ENCODE data around the gene NACA2.
"Not testable (repeated sequence)": the region's sequence is repeated elsewhere in the genome, so short reads cannot be mapped to it uniquely, and the experiment has no call there.

The NACA2 gene

GRCh38 chr17:61581611-61582349 is 9.2 kb downstream of the NACA2 start:
- no peaks in the 10 kb centered on the region for H3K36me3 ChIP-seq (ENCODE audit: control insufficient read depth, insufficient read depth, low read length)
- WGBS, 2 experiments, result 73 to 91% methylated on average over 2 to 3 of the region's 3 CpGs
- no peak overlapping the region for H3K4me3 ChIP-seq (ENCODE audit: insufficient read depth, low read depth, low read length)
- H3K27me3 ChIP-seq (ENCODE audit: control insufficient read depth, insufficient read depth, low read length, poor library complexity, severe bottlenecking), result no peaks in the 10 kb centered on the region
- no peak overlapping the region for H3K27ac ChIP-seq (ENCODE audit: insufficient read depth, low read depth, low read length, poor library complexity, severe bottlenecking)
- no peaks in the 10 kb centered on the region for H3K9me3 ChIP-seq (ENCODE audit: control insufficient read depth, low read length)
- H3K4me1 ChIP-seq (ENCODE audit: control insufficient read depth, insufficient read depth, low read length), result no peaks in the 10 kb centered on the region

- WGBS, 2 experiments, result 100% methylated on average over 1 to 2 of the region's 2 CpGs
- Histone ChIP-seq H3K9me3 (ENCODE audit: control insufficient read depth, low read length) (no peaks in the 10 kb centered on the region), H3K36me3 (ENCODE audit: control insufficient read depth, insufficient read depth, low read length) (no peaks in the 10 kb centered on the region), H3K4me1 (ENCODE audit: control insufficient read depth, insufficient read depth, low read length) (no peaks in the 10 kb centered on the region), H3K4me3 (ENCODE audit: insufficient read depth, low read depth, low read length) (no peak overlapping the region), H3K27ac (ENCODE audit: insufficient read depth, low read depth, low read length, poor library complexity, severe bottlenecking) (no peak overlapping the region), H3K27me3 (ENCODE audit: control insufficient read depth, insufficient read depth, low read length, poor library complexity, severe bottlenecking) (no peaks in the 10 kb centered on the region)
Observed at GRCh38 chr17:61580502-61580901, 10.5 kb downstream of the NACA2 start.

- Histone ChIP-seq H3K4me3 (ENCODE audit: insufficient read depth, low read depth, low read length) (no peak overlapping the region), H3K4me1 (ENCODE audit: control insufficient read depth, insufficient read depth, low read length) (no peaks in the 10 kb centered on the region), H3K27ac (ENCODE audit: insufficient read depth, low read depth, low read length, poor library complexity, severe bottlenecking) (no peak overlapping the region), H3K9me3 (ENCODE audit: control insufficient read depth, low read length) (no peaks in the 10 kb centered on the region), H3K27me3 (ENCODE audit: control insufficient read depth, insufficient read depth, low read length, poor library complexity, severe bottlenecking) (no peaks in the 10 kb centered on the region), H3K36me3 (ENCODE audit: control insufficient read depth, insufficient read depth, low read length) (no peaks in the 10 kb centered on the region)
- WGBS, 2 experiments, result 83 to 86% methylated on average over 9 of the region's 9 CpGs
Observed at GRCh38 chr17:61579961-61580360, 11.1 kb downstream of the NACA2 start.

- Histone ChIP-seq H3K36me3 (ENCODE audit: control insufficient read depth, insufficient read depth, low read length) (no peaks in the 10 kb centered on the region), H3K4me3 (ENCODE audit: insufficient read depth, low read depth, low read length) (no peak overlapping the region), H3K4me1 (ENCODE audit: control insufficient read depth, insufficient read depth, low read length) (no peaks in the 10 kb centered on the region), H3K9me3 (ENCODE audit: control insufficient read depth, low read length) (no peaks in the 10 kb centered on the region), H3K27ac (ENCODE audit: insufficient read depth, low read depth, low read length, poor library complexity, severe bottlenecking) (no peak overlapping the region), H3K27me3 (ENCODE audit: control insufficient read depth, insufficient read depth, low read length, poor library complexity, severe bottlenecking) (no peaks in the 10 kb centered on the region)
- WGBS, 2 experiments, result 88 to 94% methylated on average over 3 of the region's 3 CpGs
Observed at GRCh38 chr17:61579347-61579746, 11.7 kb downstream of the NACA2 start.

- no peaks in the 10 kb centered on the region for H3K9me3 ChIP-seq (ENCODE audit: control insufficient read depth, low read length)
- H3K27me3 ChIP-seq (ENCODE audit: control insufficient read depth, insufficient read depth, low read length, poor library complexity, severe bottlenecking), result no peaks in the 10 kb centered on the region
- WGBS, 2 experiments, result 99 to 100% methylated on average over 2 to 4 of the region's 4 CpGs
- H3K4me3 ChIP-seq (ENCODE audit: insufficient read depth, low read depth, low read length), result no peak overlapping the region
- H3K27ac ChIP-seq (ENCODE audit: insufficient read depth, low read depth, low read length, poor library complexity, severe bottlenecking), result no peak overlapping the region
- H3K4me1 ChIP-seq (ENCODE audit: control insufficient read depth, insufficient read depth, low read length), result no peaks in the 10 kb centered on the region
- no peaks in the 10 kb centered on the region for H3K36me3 ChIP-seq (ENCODE audit: control insufficient read depth, insufficient read depth, low read length)
Observed at GRCh38 chr17:61578645-61579044, 12.4 kb downstream of the NACA2 start.

GRCh38 chr17:61575983-61576382 is 15.0 kb downstream of the NACA2 start:
- Histone ChIP-seq H3K4me1 (ENCODE audit: control insufficient read depth, insufficient read depth, low read length) (no peaks in the 10 kb centered on the region), H3K27me3 (ENCODE audit: control insufficient read depth, insufficient read depth, low read length, poor library complexity, severe bottlenecking) (no peaks in the 10 kb centered on the region), H3K9me3 (ENCODE audit: control insufficient read depth, low read length) (no peaks in the 10 kb centered on the region), H3K36me3 (ENCODE audit: control insufficient read depth, insufficient read depth, low read length) (no peaks in the 10 kb centered on the region), H3K4me3 (ENCODE audit: insufficient read depth, low read depth, low read length) (no peak overlapping the region), H3K27ac (ENCODE audit: insufficient read depth, low read depth, low read length, poor library complexity, severe bottlenecking) (no peak overlapping the region)
- WGBS, 2 experiments, result 100% methylated on average over 2 of the region's 2 CpGs; no CpG with 5 or more reads in 1 of the 2 experiments

GRCh38 chr17:61575352-61575975 is 15.6 kb downstream of the NACA2 start:
- H3K27ac ChIP-seq (ENCODE audit: insufficient read depth, low read depth, low read length, poor library complexity, severe bottlenecking), result no peak overlapping the region
- no peaks in the 10 kb centered on the region for H3K27me3 ChIP-seq (ENCODE audit: control insufficient read depth, insufficient read depth, low read length, poor library complexity, severe bottlenecking)
- H3K4me3 ChIP-seq (ENCODE audit: insufficient read depth, low read depth, low read length), result no peak overlapping the region
- H3K36me3 ChIP-seq (ENCODE audit: control insufficient read depth, insufficient read depth, low read length), result no peaks in the 10 kb centered on the region
- no peaks in the 10 kb centered on the region for H3K9me3 ChIP-seq (ENCODE audit: control insufficient read depth, low read length)
- H3K4me1 ChIP-seq (ENCODE audit: control insufficient read depth, insufficient read depth, low read length), result no peaks in the 10 kb centered on the region
- 88 to 89% methylated on average over 5 of the region's 5 CpGs for WGBS, 2 experiments

- Histone ChIP-seq H3K9me3 (ENCODE audit: control insufficient read depth, low read length) (no peaks in the 10 kb centered on the region), H3K27ac (ENCODE audit: insufficient read depth, low read depth, low read length, poor library complexity, severe bottlenecking) (no peak overlapping the region), H3K4me1 (ENCODE audit: control insufficient read depth, insufficient read depth, low read length) (no peaks in the 10 kb centered on the region), H3K36me3 (ENCODE audit: control insufficient read depth, insufficient read depth, low read length) (no peaks in the 10 kb centered on the region), H3K27me3 (ENCODE audit: control insufficient read depth, insufficient read depth, low read length, poor library complexity, severe bottlenecking) (no peaks in the 10 kb centered on the region), H3K4me3 (ENCODE audit: insufficient read depth, low read depth, low read length) (no peak overlapping the region)
- WGBS, 2 experiments, result 68 to 69% methylated on average over 9 of the region's 9 CpGs
Observed at GRCh38 chr17:61574542-61575351, 16.3 kb downstream of the NACA2 start.

- not testable (repeated sequence) for H3K27ac ChIP-seq (ENCODE audit: insufficient read depth, low read depth, low read length, poor library complexity, severe bottlenecking); H3K4me1 ChIP-seq (ENCODE audit: control insufficient read depth, insufficient read depth, low read length); H3K27me3 ChIP-seq (ENCODE audit: control insufficient read depth, insufficient read depth, low read length, poor library complexity, severe bottlenecking); H3K4me3 ChIP-seq (ENCODE audit: insufficient read depth, low read depth, low read length); H3K9me3 ChIP-seq (ENCODE audit: control insufficient read depth, low read length); H3K36me3 ChIP-seq (ENCODE audit: control insufficient read depth, insufficient read depth, low read length)
- WGBS, 2 experiments, result 93% methylated on average over 7 of the region's 7 CpGs
Observed at GRCh38 chr17:61572547-61572946, 18.5 kb downstream of the NACA2 start.

- Histone ChIP-seq H3K27me3 (ENCODE audit: control insufficient read depth, insufficient read depth, low read length, poor library complexity, severe bottlenecking) (no peaks in the 10 kb centered on the region), H3K27ac (ENCODE audit: insufficient read depth, low read depth, low read length, poor library complexity, severe bottlenecking) (no peak overlapping the region), H3K9me3 (ENCODE audit: control insufficient read depth, low read length) (no peaks in the 10 kb centered on the region), H3K4me3 (ENCODE audit: insufficient read depth, low read depth, low read length) (no peak overlapping the region), H3K36me3 (ENCODE audit: control insufficient read depth, insufficient read depth, low read length) (no peaks in the 10 kb centered on the region), H3K4me1 (ENCODE audit: control insufficient read depth, insufficient read depth, low read length) (no peaks in the 10 kb centered on the region)
- WGBS, 2 experiments, result no CpG with 5 or more reads among the region's 1 CpG
Observed at GRCh38 chr17:61571624-61572023, 19.4 kb downstream of the NACA2 start.
